GM20000 (cell line): ENCODE measurements around the gene PLXNA1.

Experiments
- DNase-seq: peaks from one replicate; pipeline ENCODE4 v3.0.0; 2012; ENCODE audit warnings: low spot score
- TF ChIP-seq, protein P1 (sequence below): IDR thresholded peaks from 2 replicates; pipeline ENCODE4 v1.5.1; 2012; ENCODE audit warnings: mild to moderate bottlenecking, control low read depth; ENCODE audit errors: extremely low read depth, missing control alignments

PLXNA1 gene

DNA sequence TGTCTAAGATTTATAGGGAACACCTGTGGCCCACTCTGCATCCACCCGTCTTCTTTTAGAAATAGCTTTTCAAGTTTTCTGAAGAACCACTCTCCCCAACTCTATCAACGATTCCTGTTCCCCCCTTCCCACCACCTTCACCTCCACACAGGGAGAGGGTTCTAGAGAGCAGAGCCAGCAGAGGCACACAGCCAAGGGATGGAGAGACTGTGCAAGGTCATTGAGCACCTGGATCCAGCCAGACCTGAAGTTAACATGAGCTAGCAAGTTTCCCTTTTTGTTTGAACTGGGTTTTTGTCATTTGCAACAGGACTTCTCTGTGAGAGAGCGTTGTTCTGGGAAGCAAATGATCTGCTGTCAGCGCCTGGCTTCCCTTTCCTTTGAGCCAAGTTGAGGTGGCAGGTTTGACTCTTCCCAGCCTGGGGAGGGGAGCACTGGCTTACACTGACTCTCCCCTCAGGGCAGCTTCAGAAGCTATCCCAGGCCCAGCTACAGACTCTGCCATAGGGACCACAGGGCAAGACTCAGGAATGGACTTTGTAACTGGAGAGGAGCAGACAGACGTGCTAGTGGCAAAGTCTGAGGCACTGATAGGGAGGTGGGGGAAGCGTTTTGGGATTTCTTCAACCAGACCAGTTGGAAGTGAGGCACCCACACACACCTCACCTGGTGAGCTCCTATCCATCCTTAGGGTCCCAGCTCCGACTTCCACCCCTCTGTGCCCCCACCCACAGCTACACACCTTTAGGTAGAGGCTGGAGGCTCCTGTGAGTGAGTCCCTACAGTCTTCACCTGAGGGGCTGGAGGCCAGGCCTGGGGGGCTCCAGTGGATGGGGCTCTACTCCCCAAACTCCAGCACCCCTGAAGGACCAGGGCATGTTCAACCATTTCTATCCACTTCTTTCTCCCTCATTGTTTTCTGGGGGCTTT is 19.4 kb upstream of the PLXNA1 start:
- TF ChIP-seq, protein P1, sequence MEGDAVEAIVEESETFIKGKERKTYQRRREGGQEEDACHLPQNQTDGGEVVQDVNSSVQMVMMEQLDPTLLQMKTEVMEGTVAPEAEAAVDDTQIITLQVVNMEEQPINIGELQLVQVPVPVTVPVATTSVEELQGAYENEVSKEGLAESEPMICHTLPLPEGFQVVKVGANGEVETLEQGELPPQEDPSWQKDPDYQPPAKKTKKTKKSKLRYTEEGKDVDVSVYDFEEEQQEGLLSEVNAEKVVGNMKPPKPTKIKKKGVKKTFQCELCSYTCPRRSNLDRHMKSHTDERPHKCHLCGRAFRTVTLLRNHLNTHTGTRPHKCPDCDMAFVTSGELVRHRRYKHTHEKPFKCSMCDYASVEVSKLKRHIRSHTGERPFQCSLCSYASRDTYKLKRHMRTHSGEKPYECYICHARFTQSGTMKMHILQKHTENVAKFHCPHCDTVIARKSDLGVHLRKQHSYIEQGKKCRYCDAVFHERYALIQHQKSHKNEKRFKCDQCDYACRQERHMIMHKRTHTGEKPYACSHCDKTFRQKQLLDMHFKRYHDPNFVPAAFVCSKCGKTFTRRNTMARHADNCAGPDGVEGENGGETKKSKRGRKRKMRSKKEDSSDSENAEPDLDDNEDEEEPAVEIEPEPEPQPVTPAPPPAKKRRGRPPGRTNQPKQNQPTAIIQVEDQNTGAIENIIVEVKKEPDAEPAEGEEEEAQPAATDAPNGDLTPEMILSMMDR = no peak
- DNase-seq = no peak

DNA sequence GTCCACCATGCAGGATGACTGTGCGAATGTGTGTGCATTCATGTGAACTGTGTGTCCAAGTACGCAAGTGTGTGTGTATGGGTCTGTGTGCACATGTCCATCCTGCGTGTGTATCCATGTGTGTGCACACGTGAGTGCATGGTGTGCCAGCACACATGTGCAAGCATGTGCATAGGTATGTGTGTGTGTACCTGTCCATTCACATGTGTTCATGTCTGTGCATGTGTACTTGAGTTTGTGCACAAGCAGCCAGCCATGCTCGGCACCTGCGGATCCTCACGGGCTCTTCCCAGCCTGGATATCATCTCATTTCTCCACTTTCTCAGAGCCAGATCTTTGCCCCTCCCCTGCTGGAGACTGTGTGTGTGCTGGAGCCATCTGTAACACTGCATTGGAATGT is 18.7 kb upstream of the PLXNA1 start:
- DNase-seq = no peak
- TF ChIP-seq, protein P1 = no peak

DNA sequence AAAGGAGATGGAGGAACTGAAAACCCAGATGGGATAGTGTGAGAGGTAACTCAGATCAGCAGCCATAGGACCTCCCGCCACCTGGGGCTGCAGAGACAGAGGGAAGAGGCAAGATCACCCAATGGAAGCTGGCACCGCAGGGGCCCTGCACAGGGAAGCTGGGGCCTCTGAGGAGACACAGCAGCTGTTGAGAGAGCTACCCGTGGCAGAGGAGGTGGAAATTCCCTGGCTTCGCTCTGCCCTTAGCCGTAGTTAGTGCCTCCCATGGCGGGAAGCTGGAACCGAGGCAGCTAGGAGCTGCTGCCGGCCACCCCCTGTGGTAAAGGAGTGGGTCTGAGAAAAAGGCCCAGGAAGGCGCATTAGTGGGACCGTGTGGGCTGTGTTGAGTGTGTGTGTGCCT is 18.0 kb upstream of the PLXNA1 start:
- TF ChIP-seq, protein P1 = no peak
- no peak for DNase-seq

DNA sequence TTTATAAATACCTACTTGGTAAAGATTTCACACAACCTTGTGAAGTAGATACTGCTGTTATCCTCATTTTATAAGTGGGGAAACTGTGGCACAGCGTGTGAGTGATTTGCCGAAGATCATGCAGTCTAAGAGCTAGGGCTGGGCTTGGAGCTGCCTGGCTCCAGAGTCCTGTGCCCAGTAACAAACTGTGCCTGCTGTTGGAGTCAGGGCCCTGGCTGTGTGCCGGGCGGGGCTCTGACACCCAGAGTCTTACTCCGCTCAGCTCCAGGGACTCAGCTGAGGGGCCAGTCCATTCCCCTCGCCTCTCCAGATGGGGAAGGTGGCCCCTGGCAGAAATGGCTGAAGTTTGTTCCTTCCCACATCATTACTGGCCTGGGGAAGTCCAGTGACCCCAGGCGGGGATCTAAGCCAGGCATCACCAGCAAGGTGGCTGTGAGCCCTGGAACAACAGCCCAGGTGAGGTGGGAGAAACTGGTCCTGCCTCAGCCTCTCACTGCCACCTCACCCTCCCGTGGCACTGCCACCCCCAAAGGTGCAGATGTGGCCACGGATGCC is 17.3 kb upstream of the PLXNA1 start:
- DNase-seq = no peak
- TF ChIP-seq, protein P1 = no peak

DNA sequence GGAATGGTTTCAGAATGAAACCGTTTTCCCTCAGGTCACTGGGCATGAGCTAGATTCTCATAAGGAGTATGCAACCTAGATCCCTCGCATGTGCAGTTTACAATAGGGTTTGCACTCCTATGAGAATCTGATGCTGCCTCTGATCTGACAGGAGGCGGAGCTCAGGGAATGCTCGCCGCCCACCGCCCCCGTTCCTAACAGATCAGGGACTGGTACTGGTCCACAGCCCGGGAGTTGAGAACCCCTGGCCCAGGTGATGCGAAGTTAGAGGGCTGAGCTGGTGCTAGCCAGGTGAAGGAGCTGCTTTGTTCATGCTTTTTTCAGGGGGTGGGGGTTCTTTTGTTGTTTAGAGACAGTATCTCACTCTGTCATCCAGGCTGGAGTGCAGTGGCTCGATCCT is 15.5 kb upstream of the PLXNA1 start:
- no peak for DNase-seq
- TF ChIP-seq, protein P1 = no peak

DNA sequence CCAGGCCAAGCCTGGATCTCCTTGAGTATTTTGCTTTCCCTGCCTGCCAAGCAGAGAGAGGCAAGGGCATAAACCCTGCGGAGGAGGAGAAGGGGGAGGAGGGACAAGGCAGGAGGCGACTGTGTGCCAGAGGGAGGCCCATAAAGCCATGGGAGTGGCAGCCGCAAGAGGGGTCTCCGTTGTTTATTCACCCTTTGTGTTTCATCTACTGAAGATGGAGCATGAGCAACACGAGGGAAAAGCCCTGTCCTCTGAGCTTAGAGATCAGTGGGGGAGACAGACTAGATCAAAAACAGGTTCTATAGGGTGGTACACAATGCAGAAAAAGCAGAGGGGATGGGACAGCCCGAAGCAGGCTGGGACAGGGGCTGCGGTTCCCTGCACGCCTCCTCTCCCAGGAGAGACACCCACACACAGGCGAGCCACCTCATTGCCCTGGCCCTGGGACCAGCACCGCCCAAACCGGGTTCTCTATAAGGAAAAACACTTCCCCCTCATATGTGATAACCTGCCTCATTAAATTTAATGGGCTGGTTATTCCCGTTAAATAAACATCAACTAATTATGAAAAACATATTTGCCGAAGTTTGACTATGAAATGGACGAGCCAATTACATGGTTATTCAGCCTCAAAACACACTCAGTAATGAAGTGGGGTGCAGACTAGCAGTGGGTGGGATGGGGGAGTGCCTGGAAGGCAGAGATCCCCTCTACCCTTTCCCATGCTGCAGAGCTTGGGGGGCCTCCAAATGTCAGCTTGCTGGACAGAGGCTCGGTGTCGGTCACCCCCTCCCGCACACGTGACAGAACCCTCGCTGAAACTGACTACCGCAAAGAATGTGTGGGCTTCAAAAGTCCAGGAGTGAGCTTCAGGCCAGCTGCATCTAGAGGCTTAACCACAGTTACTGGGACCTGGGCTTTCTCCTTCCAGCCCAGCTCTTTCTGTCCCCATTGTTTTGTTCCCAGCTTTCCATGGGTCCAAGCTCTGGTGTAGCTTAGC is 14.2 kb upstream of the PLXNA1 start:
- DNase-seq = no peak

More for the DNA sequence above, 14.2 kb upstream of the PLXNA1 start:
- TF ChIP-seq, protein P1 = no peak
